Neuronal stem cell (in vitro differentiated cells): Measurements from ENCODE around the gene CNTFR.

ENCODE experiments used
- DNase-seq: peaks from one replicate; pipeline ENCODE4 v3.0.0-alpha.2; 2013; ENCODE audit warnings: low spot score
- H2AFZ ChIP-seq: one replicate; pipeline ENCODE4 v1.6.1; 2013; ENCODE audit warnings: mild to moderate bottlenecking, low read length, inconsistent platforms
- H2AK5ac ChIP-seq: 2 replicates; pipeline ENCODE4 v1.6.1; 2013; ENCODE audit warnings: low read depth, mild to moderate bottlenecking, inconsistent platforms, low read length, moderate library complexity, mixed read lengths
- H2BK120ac ChIP-seq: 2 replicates; pipeline ENCODE4 v1.6.1; 2013; ENCODE audit warnings: low read depth, mild to moderate bottlenecking, inconsistent platforms, low read length, moderate library complexity, mixed read lengths
- H2BK12ac ChIP-seq: one replicate; pipeline ENCODE4 v1.6.1; 2013; ENCODE audit warnings: low read length, inconsistent platforms
- H2BK15ac ChIP-seq: 2 replicates; pipeline ENCODE4 v1.6.1; 2013; ENCODE audit warnings: mild to moderate bottlenecking, low read length, inconsistent platforms, mixed read lengths
- H2BK5ac ChIP-seq: one replicate; pipeline ENCODE4 v1.6.1; 2013; ENCODE audit warnings: inconsistent platforms, mild to moderate bottlenecking, low read length, moderate library complexity
- H3K14ac ChIP-seq: one replicate; pipeline ENCODE4 v1.6.1; 2013; ENCODE audit warnings: low read length, inconsistent platforms
- H3K18ac ChIP-seq: 2 replicates; pipeline ENCODE4 v1.6.1; 2013; ENCODE audit warnings: low read length, inconsistent platforms
- H3K23ac ChIP-seq: 2 replicates; pipeline ENCODE4 v1.6.1; 2013; ENCODE audit warnings: low read depth, mild to moderate bottlenecking, mixed read lengths, low read length, inconsistent platforms; ENCODE audit not compliant: poor library complexity
- H3K27ac ChIP-seq: replicated peaks from 3 replicates; pipeline ENCODE4 v1.5.1; 2013; ENCODE audit warnings: low read length, inconsistent platforms
- H3K27me3 ChIP-seq, 3 experiments: 2 replicates each; pipeline ENCODE4 v1.6.1; 2013; ENCODE audit warnings: low read length in 3 of 3, mild to moderate bottlenecking in 2 of 3, inconsistent platforms in 1 of 3, low read depth in 1 of 3, mixed read lengths in 1 of 3, moderate library complexity in 1 of 3; ENCODE audit not compliant: control insufficient read depth in 3 of 3, insufficient read depth in 3 of 3
- H3K36me3 ChIP-seq, 2 donors: replicated peaks in 1 of 2; 2 replicates each; pipeline ENCODE4 v1.6.1; 2013; ENCODE audit warnings: low read length in 2 of 2; ENCODE audit not compliant: control insufficient read depth in 2 of 2, insufficient read depth in 2 of 2
- H3K4ac ChIP-seq: 2 replicates; pipeline ENCODE4 v1.6.1; 2013; ENCODE audit warnings: inconsistent platforms, mild to moderate bottlenecking, low read length, moderate library complexity
- H3K4me1 ChIP-seq, 2 donors: 1 replicate in 1 of 2; 2 replicates in 1 of 2; pipeline ENCODE4 v1.6.1; 2013; ENCODE audit warnings: low read length in 2 of 2, low read depth in 1 of 2; ENCODE audit not compliant: control insufficient read depth in 2 of 2, insufficient read depth in 1 of 2
- H3K4me2 ChIP-seq: one replicate; pipeline ENCODE4 v1.6.1; 2013; ENCODE audit warnings: mild to moderate bottlenecking, low read length, inconsistent platforms; ENCODE audit not compliant: insufficient read depth, poor library complexity, severe bottlenecking
- H3K4me3 ChIP-seq, 2 donors: 2 replicates each; pipeline ENCODE4 v1.5.1; 2013; ENCODE audit warnings: low read length in 2 of 2, mild to moderate bottlenecking in 2 of 2, inconsistent platforms in 1 of 2, moderate library complexity in 1 of 2
- H3K79me1 ChIP-seq: one replicate; pipeline ENCODE4 v1.6.1; 2013; ENCODE audit warnings: low read depth, mild to moderate bottlenecking, inconsistent platforms, low read length, moderate library complexity
- H3K9ac ChIP-seq: one replicate; pipeline ENCODE4 v1.6.1; 2013; ENCODE audit warnings: mild to moderate bottlenecking, low read depth, low read length, inconsistent platforms; ENCODE audit not compliant: poor library complexity
- H3K9me3 ChIP-seq, 2 donors: replicated peaks in 1 of 2; 2 replicates each; pipeline versions ENCODE3 to v1.6.1; 2013; ENCODE audit warnings: low read length in 2 of 2, mild to moderate bottlenecking in 2 of 2, inconsistent platforms in 1 of 2, low read depth in 1 of 2, mixed read lengths in 1 of 2, moderate library complexity in 1 of 2; ENCODE audit not compliant: control insufficient read depth in 2 of 2, insufficient read depth in 1 of 2
- H4K8ac ChIP-seq: one replicate; pipeline ENCODE4 v1.6.1; 2013; ENCODE audit warnings: low read depth, mild to moderate bottlenecking, inconsistent platforms, low read length, moderate library complexity
- H4K91ac ChIP-seq: one replicate; pipeline ENCODE4 v1.6.1; 2013; ENCODE audit warnings: low read length, low read depth, mild to moderate bottlenecking, inconsistent platforms; ENCODE audit not compliant: poor library complexity
- WGBS, 2 donors: extraction: QIAGEN DNeasy Blood & Tissue Kit; methylation state at CpG; one replicate each; pipeline ENCODE4 v1.1.7; 2013; ENCODE audit warnings: missing lambda C conversion rate in 2 of 2, mixed read lengths in 1 of 2; ENCODE audit not compliant: insufficient read length in 2 of 2, insufficient replicate concordance in 1 of 2; ENCODE audit errors: extremely low coverage in 2 of 2; 5-methylcytosine and 5-hydroxymethylcytosine counted together

Gene CNTFR

GRCh38 chr9:34558919-34559623, 30.5 kb downstream of the CNTFR start:
- Histone ChIP-seq H3K9me3 (peaks cover 3 to 20% of the 10 kb centered on the region in 2 donors), H3K4ac (no peak overlapping the region), H3K27ac (no peak overlapping the region), H3K4me2 (no peak overlapping the region), H2AFZ (no peak overlapping the region), H2BK15ac (peak overlapping the region; percentile 30), H3K36me3 (peaks cover 35 to 96% of the 10 kb centered on the region in 2 donors), H3K23ac (no peak overlapping the region), H3K4me1 (peaks cover 34% of the 10 kb centered on the region in 2 donors), H3K18ac (peak overlapping the region; percentile 94), H3K9ac (peak overlapping the region; percentile 83), H2BK5ac (no peak overlapping the region), H3K4me3 (no peak overlapping the region), H2AK5ac (peak overlapping the region; percentile 85), H4K8ac (no peak overlapping the region), H3K14ac (no peak overlapping the region), H3K27me3 (no peaks in the 10 kb centered on the region), H3K79me1 (peaks cover 2% of the 10 kb centered on the region), H4K91ac (peak overlapping the region; percentile 38), H2BK120ac (peak overlapping the region; percentile 88), H2BK12ac (peak overlapping the region; percentile 14)
- no CpG with 5 or more reads among the region's 17 CpGs for WGBS, 2 donors
- DNase-seq, result no peak

GRCh38 chr9:34558364-34558763, 31.2 kb downstream of the CNTFR start:
- no peak overlapping the region for H2AFZ ChIP-seq
- H2BK120ac ChIP-seq, result no peak overlapping the region
- no peak overlapping the region for H3K4me3 ChIP-seq
- no peak for DNase-seq
- peaks cover 32 to 96% of the 10 kb centered on the region in 2 donors for H3K36me3 ChIP-seq
- no peak overlapping the region for H2BK5ac ChIP-seq
- H3K27me3 ChIP-seq, result no peaks in the 10 kb centered on the region
- peaks cover 3 to 13% of the 10 kb centered on the region in 2 donors for H3K9me3 ChIP-seq
- H2BK15ac ChIP-seq, result no peak overlapping the region
- H3K14ac ChIP-seq, result no peak overlapping the region
- no peak overlapping the region for H4K8ac ChIP-seq
- no peak overlapping the region for H3K23ac ChIP-seq
- no peak overlapping the region for H3K9ac ChIP-seq
- H3K4me1 ChIP-seq, result peaks cover 34% of the 10 kb centered on the region in 2 donors
- no peak overlapping the region for H3K4me2 ChIP-seq
- H3K79me1 ChIP-seq, result no peaks in the 10 kb centered on the region
- no peak overlapping the region for H3K4ac ChIP-seq
- no peak overlapping the region for H2AK5ac ChIP-seq
- no peak overlapping the region for H4K91ac ChIP-seq
- no peak overlapping the region for H3K18ac ChIP-seq
- WGBS, 2 donors, result no CpG with 5 or more reads among the region's 9 CpGs
- no peak overlapping the region for H3K27ac ChIP-seq
- H2BK12ac ChIP-seq, result no peak overlapping the region

- no peak for DNase-seq
- Histone ChIP-seq H3K9ac (no peak overlapping the region), H3K4ac (no peak overlapping the region), H4K91ac (no peak overlapping the region), H3K9me3 (peaks cover 3 to 7% of the 10 kb centered on the region in 2 donors), H3K4me3 (no peak overlapping the region), H3K4me1 (peaks cover 34% of the 10 kb centered on the region in 2 donors), H4K8ac (no peak overlapping the region), H3K27ac (no peak overlapping the region), H3K79me1 (no peaks in the 10 kb centered on the region), H3K18ac (no peak overlapping the region), H2BK120ac (no peak overlapping the region), H2BK15ac (no peak overlapping the region), H3K36me3 (peaks cover 30 to 96% of the 10 kb centered on the region in 2 donors), H3K14ac (no peak overlapping the region), H3K23ac (no peak overlapping the region), H2BK5ac (no peak overlapping the region), H3K4me2 (no peak overlapping the region), H3K27me3 (no peaks in the 10 kb centered on the region), H2AK5ac (no peak overlapping the region), H2AFZ (no peak overlapping the region), H2BK12ac (no peak overlapping the region)
- no CpG with 5 or more reads among the region's 19 CpGs for WGBS, 2 donors
These were observed 31.9 kb downstream of the CNTFR start for GRCh38 chr9:34557426-34558321.

GRCh38 chr9:34556949-34557348, 32.6 kb downstream of the CNTFR start:
- H3K27ac ChIP-seq, result no peak overlapping the region
- peaks cover 34% of the 10 kb centered on the region in 2 donors for H3K4me1 ChIP-seq
- no peak overlapping the region for H2BK12ac ChIP-seq
- no peak overlapping the region for H3K4me3 ChIP-seq
- no peak overlapping the region for H2BK5ac ChIP-seq
- H3K9ac ChIP-seq, result no peak overlapping the region
- no peaks in the 10 kb centered on the region for H3K79me1 ChIP-seq
- H2AK5ac ChIP-seq, result no peak overlapping the region
- no peak overlapping the region for H3K18ac ChIP-seq
- H3K14ac ChIP-seq, result no peak overlapping the region
- H3K27me3 ChIP-seq, result no peaks in the 10 kb centered on the region
- H3K4me2 ChIP-seq, result no peak overlapping the region
- no peak overlapping the region for H3K23ac ChIP-seq
- H2AFZ ChIP-seq, result no peak overlapping the region
- no peaks in the 10 kb centered on the region for H3K9me3 ChIP-seq
- no CpG with 5 or more reads among the region's 6 CpGs for WGBS, 2 donors
- H2BK120ac ChIP-seq, result no peak overlapping the region
- H4K91ac ChIP-seq, result no peak overlapping the region
- H4K8ac ChIP-seq, result no peak overlapping the region
- H2BK15ac ChIP-seq, result no peak overlapping the region
- H3K36me3 ChIP-seq, result peaks cover 28 to 96% of the 10 kb centered on the region in 2 donors
- H3K4ac ChIP-seq, result no peak overlapping the region
- DNase-seq, result no peak
